K562 (cell line): ENCODE measurements around the gene ZNF831. TPM values are rescaled to one million over a fixed set of nuclear protein-coding genes. Genes with fewer than 3 reads are reported as not detected.

ENCODE experiments used
- ATAC-seq: fragments of 200-7000 bp; cut with Tn5 transposase; 3 replicates; pipeline ENCODE4 v1.9.1; 2020; ENCODE audit warnings: moderate library complexity
- BruUV-seq: library from RNA; stranded (reverse); fragments of 400-500 nt; replicated peaks from 2 replicates; lab custom pipeline; 2021; lab: Mats Ljungman, UMichigan
- CTCF ChIA-PET: fragments of 300-600 bp; formaldehyde crosslinking; extraction: SDS; loops from one replicate; lab custom pipeline; 2021; ENCODE audit warnings: low intra/inter-chr PET ratio; lab: Yijun Ruan, JAX
- POLR2A ChIA-PET: fragments of 300-600, 350-650 bp; sonication (Branson Sonifier 250); formaldehyde crosslinking; extraction: SDS; loops from one replicate; lab custom pipeline; 2021; ENCODE audit warnings: antibody characterized with exemption, inconsistent platforms; lab: Yijun Ruan, JAX
- DNase-seq, 4 experiments: peaks; one replicate each; pipeline versions ENCODE4 v3.0.0 to v3.0.0-alpha.2; 2011 to 2018; ENCODE audit warnings: low spot score in 3 of 4, mixed read lengths in 3 of 4; ENCODE audit errors: extremely low read depth in 1 of 4
- FAIRE-seq: peaks from 2 replicates; lab custom pipeline; 2011; peaks lifted over from hg19 to GRCh38; lab: Jason Lieb, UNC
- H2AFZ ChIP-seq: 2 replicates; pipeline ENCODE4 v1.6.0; 2011; ENCODE audit warnings: low read depth, low read length, control low read depth, inconsistent platforms
- H3K27ac ChIP-seq: fragments of 200-600 bp; 3 replicates; pipeline ENCODE4 v1.8.0; 2011; ENCODE audit warnings: low read depth, mild to moderate bottlenecking, control low read depth, inconsistent platforms, low read length, moderate library complexity, mixed read lengths; ENCODE audit errors: extremely low read depth
- H3K27me3 ChIP-seq, 2 experiments: fragments of 300-600 bp in 1 of 2; 2 replicates in 1 of 2; 3 replicates in 1 of 2; pipeline versions ENCODE4 v1.6.0 to v1.8.0; 2011; ENCODE audit warnings: inconsistent platforms in 2 of 2, low read length in 2 of 2, mild to moderate bottlenecking in 1 of 2, mixed read lengths in 1 of 2, moderate library complexity in 1 of 2; ENCODE audit not compliant: control insufficient read depth in 2 of 2, insufficient read depth in 2 of 2
- H3K36me3 ChIP-seq: fragments of 300-600 bp; 3 replicates; pipeline ENCODE4 v1.8.0; 2011; ENCODE audit warnings: mild to moderate bottlenecking, low read length, inconsistent platforms; ENCODE audit not compliant: control insufficient read depth, insufficient read depth
- H3K4me1 ChIP-seq, 2 experiments: fragments of 200-600 bp in 1 of 2; replicated peaks in 1 of 2; 2 replicates in 1 of 2; 3 replicates in 1 of 2; pipeline versions ENCODE4 v1.5.1 to v1.8.0; 2011; ENCODE audit warnings: inconsistent platforms in 2 of 2, low read length in 2 of 2, mild to moderate bottlenecking in 1 of 2, mixed read lengths in 1 of 2, moderate library complexity in 1 of 2; ENCODE audit not compliant: control insufficient read depth in 2 of 2, insufficient read depth in 2 of 2
- H3K4me2 ChIP-seq: 2 replicates; pipeline ENCODE4 v1.6.1; 2011; ENCODE audit warnings: low read length, control low read depth, inconsistent platforms, mixed read lengths; ENCODE audit not compliant: insufficient read depth
- H3K4me3 ChIP-seq: fragments of 200-600 bp; sonication (generic), shearing (Covaris generic); 2 replicates; pipeline ENCODE4 v1.5.1; 2016; ENCODE audit warnings: control low read depth, inconsistent platforms
- H3K79me2 ChIP-seq: fragments of 200-600 bp; 3 replicates; pipeline ENCODE4 v1.8.0; 2011; ENCODE audit warnings: low read length, inconsistent platforms; ENCODE audit not compliant: control insufficient read depth, insufficient read depth
- H3K9ac ChIP-seq, 2 experiments: 2 replicates each; pipeline versions ENCODE4 v1.6.0 to v1.6.1; 2011; ENCODE audit warnings: low read depth in 2 of 2, low read length in 2 of 2, control low read depth in 1 of 2, inconsistent platforms in 1 of 2, mild to moderate bottlenecking in 1 of 2, mixed read lengths in 1 of 2; ENCODE audit not compliant: insufficient read depth in 1 of 2
- H3K9me1 ChIP-seq: one replicate; pipeline ENCODE4 v1.6.0; 2011; ENCODE audit warnings: inconsistent platforms, mild to moderate bottlenecking, low read length, moderate library complexity; ENCODE audit not compliant: control insufficient read depth, insufficient read depth
- H3K9me3 ChIP-seq: replicated peaks from 2 replicates; pipeline ENCODE4 v1.5.1; 2011; ENCODE audit warnings: low read depth, low read length, inconsistent platforms; ENCODE audit not compliant: control insufficient read depth, insufficient read depth
- H4K20me1 ChIP-seq: replicated peaks from 2 replicates; pipeline ENCODE4 v1.6.1; 2011; ENCODE audit warnings: low read length, inconsistent platforms, mixed read lengths; ENCODE audit not compliant: control insufficient read depth, insufficient read depth
- GATA2 ChIP-seq: sonication (generic); formaldehyde crosslinking; IDR thresholded peaks from 2 replicates; pipeline ENCODE4 v1.4.0; 2020; ENCODE audit warnings: mild to moderate bottlenecking, missing genetic modification reagents
- HLTF ChIP-seq: fragments of 450-650 bp; IDR thresholded peaks from 2 replicates; pipeline ENCODE4 v1.6.1; 2016
- LARP7 ChIP-seq: fragments of 450-650 bp; IDR thresholded peaks from 2 replicates; pipeline ENCODE4 v1.6.1; 2016
- NELFE ChIP-seq: IDR thresholded peaks from 2 replicates; pipeline ENCODE4 v1.6.1; 2011; ENCODE audit warnings: mild to moderate bottlenecking; ENCODE audit not compliant: insufficient read depth, insufficient read length
- PBX2 ChIP-seq, 2 experiments: IDR thresholded peaks in 1 of 2; conservative IDR thresholded peaks in 1 of 2; 2 replicates each; pipeline ENCODE4 v1.6.1; 2016; ENCODE audit warnings: low read depth in 2 of 2, mild to moderate bottlenecking in 1 of 2, missing compliant biosample characterization in 1 of 2, missing genetic modification characterization in 1 of 2, moderate library complexity in 1 of 2
- SMARCE1 ChIP-seq: fragments of 450-650 bp; IDR thresholded peaks from 2 replicates; pipeline ENCODE4 v1.7.1; 2016; ENCODE audit warnings: mild to moderate bottlenecking
- STAT5A ChIP-seq: IDR thresholded peaks from 2 replicates; pipeline ENCODE4 v1.6.1; 2012; ENCODE audit warnings: low read length, inconsistent platforms, borderline replicate concordance
- TFE3 ChIP-seq: fragments of 450-650 bp; formaldehyde crosslinking; IDR thresholded peaks from 2 replicates; pipeline ENCODE4 v1.4.0; 2020; ENCODE audit warnings: mild to moderate bottlenecking, mixed read lengths
- ZBTB2 ChIP-seq: fragments of 450-650 bp; IDR thresholded peaks from 2 replicates; pipeline ENCODE4 v1.6.1; 2016; ENCODE audit warnings: antibody characterized with exemption
- ZNF134 ChIP-seq: fragments of 250-450 bp; sonication (Bioruptor Pico); conservative IDR thresholded peaks from 2 replicates; pipeline ENCODE4 v1.4.0; 2020
- WGBS: fragments of 100-300 bp; shearing (Covaris generic); methylation state at CpG from one replicate; pipeline ENCODE4 v1.1.6; 2016; ENCODE audit warnings: low coverage, mixed read lengths; ENCODE audit not compliant: insufficient coverage; ENCODE audit errors: missing lambda C conversion rate; 5-methylcytosine and 5-hydroxymethylcytosine counted together
- in situ Hi-C: fragments of 300-500 bp; cut with MboI; formaldehyde crosslinking; loops from 4 replicates; pipeline ENCODE4 v1.15.0; 2018; ENCODE audit warnings: inconsistent platforms, mixed read lengths
- intact Hi-C: fragments of 100-400 bp; cut with micrococcal nuclease; formaldehyde crosslinking; loops from 2 replicates; pipeline ENCODE4 v1.14.2; 2022
- polyA plus RNA-seq, 8 experiments: library from polyadenylated mRNA; depleted of rRNA in 4 of 8; stranded (reverse) in 5 of 8; unstranded in 3 of 8; fragments of >200 nt; fragmentation: Nextera tagmentation in 2 of 8; fragmentation: Illumina TruSeq in 1 of 8; extraction: Ambion mirVana in 2 of 8; extraction: Trizol in 1 of 8; gene quantifications; 2 replicates each; pipeline versions ENCODE4 v1.2.1 to v1.2.3, GENCODE V29; 2011 to 2014; ENCODE audit warnings: inconsistent platforms in 1 of 8, missing spikeins in 1 of 8
- total RNA-seq, 7 experiments: library from RNA; depleted of rRNA in 6 of 7; stranded (reverse); fragments of >200 nt in 6 of 7; fragmentation: Illumina TruSeq in 2 of 7; extraction: Trizol in 2 of 7; gene quantifications; 2 replicates each; pipeline versions ENCODE4 v1.2.1 to v1.2.3, GENCODE V29; 2011 to 2021; ENCODE audit warnings: low replicate concordance in 1 of 7

The ZNF831 gene
- total and polyA plus RNA-seq, 9 of the 15 experiments (the other 6 are each of a cell fraction or from before 2014, with no cell fraction given): not detected

GRCh38 chr20:59235226-59235625 is 71.6 kb downstream of the ZNF831 start:
- H4K20me1 ChIP-seq: no peaks in the 10 kb centered on the region
- in situ Hi-C loops (no loop called here), intact Hi-C loops (no loop called here)
- no peak overlapping the region for H3K27ac ChIP-seq
- no peak overlapping the region for H2AFZ ChIP-seq
- DNase-seq: no peak
- no peak for ATAC-seq
- H3K9me3 ChIP-seq: no peaks in the 10 kb centered on the region
- TF ChIP-seq TFE3 (CRISPR knock-in tag) (no peak), NELFE (no peak), GATA2 (CRISPR knock-in tag) (no peak)
- 0% methylated on average over 5 of the region's 5 CpGs for WGBS
- BruUV-seq: no TSS peak
- no peaks in the 10 kb centered on the region for H3K4me1 ChIP-seq
- H3K27me3 ChIP-seq: peaks cover 6 to 9% of the 10 kb centered on the region in 2 experiments; a peak in 3 of 5 replicates
- no peaks in the 10 kb centered on the region for H3K36me3 ChIP-seq
- ChIA-PET POLR2A (no interaction called here), CTCF (no interaction called here)
- H3K4me3 ChIP-seq: no peak overlapping the region
- FAIRE-seq: no peak
- no peak overlapping the region for H3K4me2 ChIP-seq
- no peaks in the 10 kb centered on the region for H3K9me1 ChIP-seq
- H3K9ac ChIP-seq: no peak overlapping the region; a peak in 1 of 4 replicates
- no peaks in the 10 kb centered on the region for H3K79me2 ChIP-seq

GRCh38 chr20:59240006-59240405 is 76.4 kb downstream of the ZNF831 start:
- no peak for ATAC-seq
- TF ChIP-seq HLTF: no peak
- no peak for TF ChIP-seq ZBTB2
- TF ChIP-seq ZNF134: no peak
- TF ChIP-seq LARP7: no peak
- TF ChIP-seq SMARCE1: no peak
- no peak for TF ChIP-seq PBX2 (CRISPR knock-in tag; IDR thresholded peaks at IDR 0.05; ENCODE audit: low read depth)
- no peak for TF ChIP-seq PBX2 (tag; conservative IDR thresholded peaks at IDR 0.05; ENCODE audit: low read depth)
- TF ChIP-seq STAT5A: no peak
- FAIRE-seq: no peak
- peaks cover 2 to 3% of the 10 kb centered on the region in 2 experiments; a peak in 3 of 5 replicates for H3K27me3 ChIP-seq
- no peak overlapping the region for H3K4me3 ChIP-seq
- H3K9me3 ChIP-seq: no peaks in the 10 kb centered on the region
- no peaks in the 10 kb centered on the region for H4K20me1 ChIP-seq
- BruUV-seq: no TSS peak
- H3K79me2 ChIP-seq: no peaks in the 10 kb centered on the region
- H3K4me2 ChIP-seq: no peak overlapping the region; the same call in 1 of the 2 replicates
- intact Hi-C loops (no loop called here), in situ Hi-C loops (no loop called here)
- 40% methylated on average over 3 of the region's 4 CpGs for WGBS
- no peak overlapping the region for H3K9ac ChIP-seq
- H3K27ac ChIP-seq: no peak overlapping the region
- peak overlapping the region; percentile 45 for H2AFZ ChIP-seq
- no peak for DNase-seq
- no peaks in the 10 kb centered on the region for H3K9me1 ChIP-seq
- H3K36me3 ChIP-seq: no peaks in the 10 kb centered on the region
- ChIA-PET CTCF (interaction anchor here (0.6 kb wide), 1 partner anchor 153 kb away, joined by 3 read pairs; no protein-coding TSS in a partner anchor), POLR2A (no interaction called here)
- no peaks in the 10 kb centered on the region for H3K4me1 ChIP-seq
